Measurements from ENCODE around the gene CTNND1.
"Not testable (repeated sequence)": the region's sequence is repeated elsewhere in the genome, so short reads cannot be mapped to it uniquely, and the experiment has no call there.

The CTNND1 gene

GRCh38 chr11:57798905-57799559, 37.4 kb downstream of the CTNND1 start:
- no peak for DNase-seq

DNA sequence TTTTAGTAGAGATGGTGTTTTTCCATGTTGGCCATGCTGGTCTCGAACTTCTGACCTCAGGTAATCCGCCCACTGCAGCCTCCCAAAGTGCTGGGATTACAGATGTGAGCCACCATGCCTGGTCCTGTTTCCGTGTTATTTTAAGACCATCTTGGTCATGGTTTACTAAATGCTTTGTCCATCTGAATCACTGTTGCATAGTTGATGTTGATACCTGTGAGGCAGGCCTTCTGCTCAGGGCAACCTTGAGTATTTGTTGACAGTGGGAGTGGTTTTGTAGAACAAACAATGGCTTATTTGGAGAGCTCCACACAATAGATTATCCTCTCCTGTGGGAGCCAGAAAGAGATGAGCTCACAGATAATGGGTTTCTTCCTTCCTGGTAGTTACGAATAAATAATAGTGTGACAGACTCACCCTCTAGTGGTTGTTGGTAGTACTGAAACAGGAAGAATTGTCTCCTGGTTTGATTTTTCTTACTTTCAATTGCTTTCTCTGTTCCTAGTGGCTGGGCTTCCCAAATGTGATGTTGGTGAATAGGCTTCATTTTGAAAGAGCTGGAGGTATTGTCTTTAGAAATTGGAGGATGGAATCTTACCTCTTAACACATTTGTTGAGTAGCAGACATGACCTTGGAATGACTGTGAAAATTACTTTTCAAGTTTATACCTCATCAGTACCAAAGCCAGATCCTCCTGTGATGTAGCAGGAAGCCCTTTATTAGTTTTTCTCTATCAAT, 39.0 kb downstream of the CTNND1 start:
- DNase-seq = no peak

- no peak for DNase-seq
These were observed 39.5 kb downstream of the CTNND1 start for GRCh38 chr11:57801183-57801485.

- no peak for DNase-seq
These were observed 40.8 kb downstream of the CTNND1 start for GRCh38 chr11:57802411-57802810.

DNA sequence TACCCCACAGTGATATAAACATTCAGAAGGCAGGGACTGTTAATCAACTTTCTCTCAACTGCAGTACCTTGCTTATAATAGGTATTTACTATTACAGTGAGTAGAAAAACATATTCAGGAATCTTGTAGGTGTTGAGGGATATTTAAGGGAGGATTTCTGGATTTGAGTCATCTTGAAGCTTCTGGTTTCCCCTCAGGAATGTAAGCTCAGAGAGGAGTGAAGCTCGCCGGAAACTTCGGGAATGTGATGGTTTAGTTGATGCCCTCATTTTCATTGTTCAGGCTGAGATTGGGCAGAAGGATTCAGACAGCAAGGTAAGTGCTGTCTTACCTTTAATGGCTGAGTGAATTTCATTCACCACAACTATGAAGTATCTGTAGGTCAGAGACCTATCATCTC, 42.9 kb downstream of the CTNND1 start:
- no peak for DNase-seq

GRCh38 chr11:57805780-57806179, 44.2 kb downstream of the CTNND1 start:
- no peak for DNase-seq

- DNase-seq = no peak
These were observed 51.0 kb downstream of the CTNND1 start for GRCh38 chr11:57812634-57813033.

- DNase-seq = no peak
These were observed 53.9 kb downstream of the CTNND1 start for GRCh38 chr11:57815476-57815875.

DNA sequence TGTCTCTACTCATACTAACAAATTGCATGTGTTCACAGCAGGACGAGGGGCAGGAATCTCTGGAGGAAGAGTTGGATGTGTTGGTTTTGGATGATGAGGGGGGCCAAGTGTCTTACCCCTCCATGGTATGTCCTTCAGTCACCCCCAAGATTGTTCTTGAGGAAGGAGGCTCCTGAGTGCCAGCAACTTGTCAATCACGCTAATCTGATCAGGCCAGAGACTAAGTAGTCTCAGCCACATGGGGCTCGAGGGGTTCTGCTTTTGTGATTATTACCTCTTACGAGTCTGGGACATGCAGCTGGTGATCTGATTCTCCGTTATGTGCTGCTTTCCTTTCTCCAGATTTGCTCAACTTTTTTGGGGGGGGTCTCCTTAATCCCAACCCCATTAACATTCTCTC, 54.3 kb downstream of the CTNND1 start:
- DNase-seq = no peak

- no peak for DNase-seq
These were observed 57.2 kb downstream of the CTNND1 start for GRCh38 chr11:57818812-57819211.

- DNase-seq = no peak
These were observed 57.8 kb downstream of the CTNND1 start for GRCh38 chr11:57819252-57819979.

- no peak for DNase-seq
These were observed 62.3 kb downstream of the CTNND1 start for GRCh38 chr11:57823859-57824258.

- no peak for DNase-seq
These were observed 73.2 kb downstream of the CTNND1 start for GRCh38 chr11:57834852-57835251.

GRCh38 chr11:57838609-57839008, 77.0 kb downstream of the CTNND1 start:
- not testable (repeated sequence) for DNase-seq

DNA sequence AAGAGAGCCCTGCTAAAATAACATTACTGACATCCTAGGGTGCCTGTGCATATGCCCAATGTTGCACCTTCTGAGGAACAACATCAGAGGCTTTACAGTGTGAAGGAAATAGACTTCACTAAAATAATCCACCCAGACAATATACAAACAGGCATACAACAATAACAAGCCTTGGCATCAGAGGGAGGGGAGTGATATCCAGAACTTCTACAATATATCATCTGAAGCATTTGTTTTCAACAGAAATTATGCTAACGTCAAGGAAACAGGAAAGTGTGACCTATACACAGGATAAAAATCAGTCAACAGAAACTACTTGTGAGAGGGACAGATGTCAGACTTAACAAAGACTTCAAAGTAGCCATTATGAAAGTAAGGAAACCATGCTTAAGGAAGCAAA, 81.3 kb downstream of the CTNND1 start:
- no peak for DNase-seq

GRCh38 chr11:57867966-57868365, 106.4 kb downstream of the CTNND1 start:
- DNase-seq = no peak

DNA sequence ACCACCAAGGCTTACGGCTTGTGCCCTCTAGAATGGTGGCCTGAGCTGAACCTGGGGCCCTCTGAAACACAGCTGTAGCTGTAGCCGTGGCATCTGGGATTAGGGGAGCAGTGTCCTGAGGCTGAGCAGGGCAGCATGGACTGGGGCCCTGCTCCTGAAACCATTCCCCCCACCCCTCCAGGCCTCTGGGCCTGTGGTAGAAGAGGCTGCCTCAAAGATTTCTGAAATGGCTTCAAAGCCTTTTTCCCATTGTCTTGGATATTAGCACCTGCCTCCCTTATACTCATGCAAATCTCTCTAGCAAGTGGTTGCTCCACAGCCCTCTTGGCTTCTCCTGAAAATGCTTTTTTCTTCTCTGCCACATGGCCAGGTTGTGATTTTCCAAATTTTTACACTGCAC, 106.9 kb downstream of the CTNND1 start:
- no peak for DNase-seq
